Glomerular endothelial cell (primary cell): ENCODE data around the gene ROCK2. TPM values are rescaled to one million over a fixed set of nuclear protein-coding genes. Genes with fewer than 3 reads are reported as not detected.

Source experiments
- DNase-seq: peaks from one replicate; pipeline ENCODE4 v3.0.0-alpha.2; 2011; ENCODE audit warnings: low read depth, low spot score; ENCODE audit errors: extremely low read depth
- total RNA-seq: library from RNA; depleted of rRNA; stranded (reverse); fragments of >200 nt; gene quantifications from 2 replicates; pipeline ENCODE4 v1.2.3, GENCODE V29; 2015

The ROCK2 gene
- total RNA-seq, 1 donor from 2014 or later = 47.4 TPM

- DNase-seq = no peak
These were observed 185.4 kb downstream of the ROCK2 start for GRCh38 chr2:11158916-11159573.

GRCh38 chr2:11157731-11158130, 186.7 kb downstream of the ROCK2 start:
- DNase-seq = no peak

- DNase-seq = no peak
These were observed 187.1 kb downstream of the ROCK2 start for GRCh38 chr2:11157296-11157695.

GRCh38 chr2:11156396-11157075, 187.9 kb downstream of the ROCK2 start:
- DNase-seq = no peak

- DNase-seq = no peak
These were observed 188.9 kb downstream of the ROCK2 start, which contains the start of gene SLC66A3 for GRCh38 chr2:11155381-11156035. TSS of gene SLC66A3 (plus strand) at chr2:11155467. CDS start at chr2:11155547, 80 bp downstream.

GRCh38 chr2:11154923-11155380, 189.5 kb downstream of the ROCK2 start:
- peak; percentile 22 for DNase-seq

GRCh38 chr2:11154016-11154922, 190.2 kb downstream of the ROCK2 start:
- DNase-seq = no peak

GRCh38 chr2:11152591-11152990, 191.8 kb downstream of the ROCK2 start:
- DNase-seq = no peak

GRCh38 chr2:11147263-11147662, 197.2 kb downstream of the ROCK2 start:
- no peak for DNase-seq

GRCh38 chr2:11146076-11146475, 198.4 kb downstream of the ROCK2 start:
- no peak for DNase-seq

GRCh38 chr2:11145350-11145749, 199.1 kb downstream of the ROCK2 start:
- DNase-seq = no peak

- DNase-seq = no peak
These were observed 199.7 kb downstream of the ROCK2 start for GRCh38 chr2:11144738-11145079.

- DNase-seq = no peak
These were observed 200.2 kb downstream of the ROCK2 start for GRCh38 chr2:11144077-11144737.

GRCh38 chr2:11142987-11143386, 201.4 kb downstream of the ROCK2 start:
- no peak for DNase-seq

- DNase-seq = no peak
These were observed 202.1 kb downstream of the ROCK2 start for GRCh38 chr2:11142330-11142729.

- no peak for DNase-seq
These were observed 203.1 kb downstream of the ROCK2 start for GRCh38 chr2:11141319-11141718.

GRCh38 chr2:11140492-11140891, 203.9 kb downstream of the ROCK2 start:
- no peak for DNase-seq

GRCh38 chr2:11134349-11134748, 210.1 kb downstream of the ROCK2 start:
- DNase-seq = no peak

GRCh38 chr2:11133936-11134320, 210.5 kb downstream of the ROCK2 start:
- DNase-seq = no peak

GRCh38 chr2:11133238-11133935, 211.0 kb downstream of the ROCK2 start:
- DNase-seq = no peak
